ENCODE measurements around the gene PRSS57.
"Not testable (repeated sequence)": the region's sequence is repeated elsewhere in the genome, so short reads cannot be mapped to it uniquely, and the experiment has no call there.

PRSS57 gene

DNA sequence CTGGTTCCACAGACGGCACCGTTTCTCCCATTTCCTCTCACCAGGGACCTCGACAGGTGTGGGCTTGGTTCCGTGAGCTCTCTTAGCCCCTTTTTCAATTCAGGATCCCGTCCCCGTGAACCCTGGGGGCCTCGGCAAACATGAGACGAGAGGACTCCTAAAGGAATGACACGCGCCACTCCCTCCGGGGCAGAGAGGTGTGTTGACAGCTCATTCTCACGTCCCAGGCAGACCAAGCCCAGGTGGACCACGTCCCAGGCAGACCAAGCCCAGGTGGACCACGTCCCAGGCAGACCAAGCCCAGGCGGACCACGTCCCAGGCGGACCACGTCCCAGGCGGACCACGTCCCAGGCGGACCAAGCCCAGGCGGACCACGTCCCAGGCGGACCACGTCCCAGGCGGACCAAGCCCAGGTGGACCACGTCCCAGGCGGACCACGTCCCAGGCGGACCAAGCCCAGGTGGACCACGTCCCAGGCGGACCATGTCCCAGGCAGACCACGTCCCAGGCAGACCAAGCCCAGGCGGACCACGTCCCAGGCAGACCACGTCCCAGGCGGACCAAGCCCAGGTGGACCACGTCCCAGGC is 28.2 kb downstream of the PRSS57 start:
- DNase-seq: not testable (repeated sequence)

DNA sequence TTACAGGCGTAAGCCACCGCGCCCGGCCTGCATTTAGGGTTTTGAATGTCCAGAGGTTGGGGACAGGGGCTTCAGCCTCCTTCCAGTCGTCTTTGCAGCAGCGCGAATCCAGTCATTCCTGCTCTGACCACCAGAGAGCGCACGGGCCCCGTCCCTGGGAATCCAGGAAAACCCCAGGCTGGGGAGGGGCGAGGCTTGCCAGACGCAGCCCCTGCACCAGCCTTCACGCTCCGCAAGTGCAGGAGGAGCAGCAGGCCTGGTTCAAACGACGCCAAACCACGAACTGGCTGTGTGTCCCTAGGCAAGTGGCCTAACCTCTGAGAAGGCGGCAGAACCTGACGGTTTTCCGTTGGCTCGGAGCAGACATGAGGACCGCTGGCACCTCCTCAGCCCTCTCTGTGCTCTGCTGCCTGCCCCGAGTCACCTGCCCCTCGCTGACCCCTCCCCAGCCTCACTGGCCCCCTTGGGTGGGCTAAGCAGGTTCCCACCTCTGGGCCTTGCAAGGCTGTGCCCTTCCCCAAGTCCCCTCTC is 30.3 kb downstream of the PRSS57 start:
- peak; percentile 48 for DNase-seq

DNA sequence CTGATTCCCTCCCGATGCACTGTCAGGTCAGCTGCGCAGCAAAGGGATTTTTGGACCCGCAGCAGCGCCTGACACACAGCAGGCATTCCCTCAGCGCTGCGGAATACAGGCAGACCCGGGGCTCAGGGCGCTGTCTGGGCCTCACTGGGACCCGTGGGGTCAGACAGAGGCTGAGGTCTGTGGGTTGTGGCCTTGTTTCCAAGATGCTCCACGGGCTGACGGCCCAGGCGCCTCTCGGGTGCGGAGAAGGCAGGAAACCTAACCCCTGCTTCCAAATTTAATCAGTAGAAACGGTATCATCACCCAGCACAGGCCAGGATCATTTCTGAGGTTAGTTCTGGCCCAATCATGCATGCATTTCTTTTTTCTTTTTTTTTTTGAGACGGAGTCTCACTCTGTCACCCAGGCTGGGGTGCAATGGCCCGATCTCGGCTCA is 31.6 kb downstream of the PRSS57 start:
- DNase-seq: no peak

DNA sequence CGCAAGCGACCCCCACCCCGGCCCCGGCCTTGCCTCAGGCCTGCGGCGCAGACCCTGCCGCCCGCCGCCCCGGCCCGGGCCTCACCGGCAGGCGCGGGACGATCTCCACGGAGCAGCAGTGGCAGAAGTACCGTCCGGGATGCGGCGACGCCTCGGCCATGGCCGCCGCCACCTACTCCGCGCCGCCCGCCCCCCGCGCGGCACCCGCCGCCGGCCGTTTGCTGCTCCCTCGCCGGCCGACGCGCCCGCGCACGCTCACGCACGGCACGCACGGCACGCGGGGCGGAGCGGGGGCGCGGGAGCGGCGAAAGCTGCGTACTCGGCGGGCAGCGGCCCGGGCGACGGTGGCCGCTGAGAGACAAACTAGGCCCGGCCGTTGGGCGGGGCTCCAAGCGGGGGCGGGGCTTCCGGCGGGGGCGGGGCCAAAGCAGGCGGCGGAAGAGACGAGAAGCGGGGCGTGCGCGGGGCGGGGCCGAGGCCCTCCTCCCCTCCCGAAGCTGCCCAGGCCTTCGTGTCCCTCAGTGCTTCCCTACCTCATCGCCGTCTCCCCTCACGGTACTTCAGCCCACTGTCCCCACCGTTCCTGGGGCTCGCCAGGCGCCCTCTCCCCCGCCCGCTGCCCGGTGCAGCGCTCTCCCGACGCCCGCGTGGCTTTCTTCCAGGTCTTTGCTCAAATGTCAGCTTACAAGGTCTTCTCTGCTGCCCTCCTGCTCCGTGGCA is 32.1 kb downstream of the PRSS57 start, which contains the start of gene RNF126:
RNF126 (minus strand) TSS at position 253 of the 720 bp plus-strand sequence; CDS start at position 160, 93 bp downstream.
- peak; percentile 89 for DNase-seq

DNA sequence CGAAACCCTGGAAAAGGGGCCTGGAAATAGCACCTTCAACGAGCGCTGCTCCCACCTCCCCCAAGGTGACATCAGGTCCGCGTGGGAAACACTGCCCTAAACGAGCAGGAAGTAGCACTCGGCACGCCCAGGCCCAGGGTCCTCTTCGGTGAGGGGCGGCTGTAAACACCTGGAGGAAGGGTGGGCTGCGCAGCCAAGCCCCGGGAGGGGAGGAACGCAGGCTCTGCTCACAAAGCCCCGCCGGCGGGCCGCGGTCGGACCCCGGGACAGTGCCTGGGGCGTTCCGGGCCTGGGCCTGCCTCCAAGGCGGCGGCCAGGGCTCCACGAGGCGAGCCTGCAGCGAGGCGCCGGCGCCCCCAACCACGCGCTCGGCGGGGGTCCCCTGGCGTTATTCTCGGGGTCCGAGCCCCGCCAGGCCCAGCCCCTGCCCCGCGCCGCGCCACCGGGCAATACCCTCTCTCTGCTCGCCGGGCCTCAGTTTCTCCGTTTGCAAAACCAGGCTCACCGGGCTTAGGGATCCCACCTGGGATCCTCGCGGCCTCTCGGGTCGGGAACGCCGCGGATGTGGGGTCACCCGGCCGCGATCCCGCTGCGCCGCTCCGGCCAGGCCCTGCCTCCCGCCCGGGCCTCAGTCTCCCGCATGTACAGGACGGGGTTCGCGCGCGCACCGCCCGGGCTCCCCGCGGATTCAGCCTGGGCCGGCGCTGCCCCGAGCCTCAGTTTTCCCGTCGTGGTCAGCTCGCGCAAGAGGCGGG is 32.9 kb downstream of the PRSS57 start:
- DNase-seq: peak; percentile 38

DNA sequence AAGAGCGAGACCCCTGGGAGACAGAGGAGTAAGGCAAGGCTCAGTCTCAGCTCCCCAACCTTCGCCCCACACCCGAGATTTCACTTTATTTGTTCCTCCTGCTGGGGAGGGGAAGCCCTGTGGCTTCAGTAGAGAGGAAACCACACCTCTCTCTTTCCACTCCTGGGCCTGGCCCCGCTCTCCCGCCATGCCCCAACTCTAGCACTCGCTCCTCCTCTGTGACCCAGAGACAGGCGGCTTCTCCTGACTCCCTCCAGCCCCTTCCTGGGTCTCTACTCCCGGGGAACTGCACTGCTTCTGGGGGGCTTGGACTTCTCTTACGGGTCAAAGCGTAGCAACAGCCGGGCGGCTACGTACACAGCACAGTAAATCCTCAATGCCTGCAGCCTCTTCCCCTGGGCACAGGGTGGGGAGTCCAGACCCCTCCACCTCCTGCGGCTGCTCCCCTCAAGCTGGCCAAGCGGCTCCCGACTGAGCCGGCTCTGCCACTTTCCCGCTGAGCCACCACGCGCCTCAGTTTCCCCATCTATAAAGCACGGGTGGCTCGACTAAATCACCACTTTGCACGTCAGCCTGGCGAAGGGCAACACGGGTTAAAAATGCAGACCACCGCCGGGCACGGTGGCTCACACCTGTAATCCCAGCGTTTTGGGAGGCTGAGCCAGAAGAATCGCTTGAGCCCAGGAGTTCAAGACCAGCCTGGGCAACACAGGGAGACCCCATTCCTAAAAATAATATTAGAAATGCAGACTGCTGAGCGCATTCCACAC is 33.6 kb downstream of the PRSS57 start:
- no peak for DNase-seq

DNA sequence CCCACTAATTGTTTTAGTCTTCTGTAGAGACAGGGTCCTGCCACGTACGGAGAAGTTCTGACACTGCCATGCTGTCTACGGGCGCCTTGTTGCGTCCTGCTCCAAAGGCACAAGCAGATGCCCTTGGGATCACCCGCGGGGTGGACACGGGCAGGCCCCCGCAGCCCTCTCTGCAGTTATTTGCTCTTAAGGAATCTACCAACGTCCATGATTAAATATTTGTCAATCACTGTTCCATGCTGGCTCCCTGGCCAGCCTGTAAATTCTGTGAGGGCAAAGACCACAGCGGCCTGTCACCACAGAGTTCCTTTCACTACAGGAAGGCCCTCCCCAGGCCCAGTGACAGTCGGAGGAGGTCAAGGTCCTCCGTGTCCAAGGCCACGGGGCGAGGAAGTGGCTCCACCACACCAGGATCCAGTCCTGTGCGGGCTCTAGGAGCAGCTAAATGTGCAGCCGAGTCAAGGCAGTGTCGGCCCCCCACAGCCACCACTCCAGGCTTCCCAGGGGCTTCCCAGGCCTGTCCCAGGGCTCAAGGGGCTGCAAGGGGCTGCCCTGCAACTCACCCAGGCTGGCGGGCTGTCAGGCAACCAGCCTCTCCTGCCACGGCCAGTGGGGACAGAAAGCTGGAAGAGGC is 34.3 kb downstream of the PRSS57 start:
- DNase-seq: no peak

DNA sequence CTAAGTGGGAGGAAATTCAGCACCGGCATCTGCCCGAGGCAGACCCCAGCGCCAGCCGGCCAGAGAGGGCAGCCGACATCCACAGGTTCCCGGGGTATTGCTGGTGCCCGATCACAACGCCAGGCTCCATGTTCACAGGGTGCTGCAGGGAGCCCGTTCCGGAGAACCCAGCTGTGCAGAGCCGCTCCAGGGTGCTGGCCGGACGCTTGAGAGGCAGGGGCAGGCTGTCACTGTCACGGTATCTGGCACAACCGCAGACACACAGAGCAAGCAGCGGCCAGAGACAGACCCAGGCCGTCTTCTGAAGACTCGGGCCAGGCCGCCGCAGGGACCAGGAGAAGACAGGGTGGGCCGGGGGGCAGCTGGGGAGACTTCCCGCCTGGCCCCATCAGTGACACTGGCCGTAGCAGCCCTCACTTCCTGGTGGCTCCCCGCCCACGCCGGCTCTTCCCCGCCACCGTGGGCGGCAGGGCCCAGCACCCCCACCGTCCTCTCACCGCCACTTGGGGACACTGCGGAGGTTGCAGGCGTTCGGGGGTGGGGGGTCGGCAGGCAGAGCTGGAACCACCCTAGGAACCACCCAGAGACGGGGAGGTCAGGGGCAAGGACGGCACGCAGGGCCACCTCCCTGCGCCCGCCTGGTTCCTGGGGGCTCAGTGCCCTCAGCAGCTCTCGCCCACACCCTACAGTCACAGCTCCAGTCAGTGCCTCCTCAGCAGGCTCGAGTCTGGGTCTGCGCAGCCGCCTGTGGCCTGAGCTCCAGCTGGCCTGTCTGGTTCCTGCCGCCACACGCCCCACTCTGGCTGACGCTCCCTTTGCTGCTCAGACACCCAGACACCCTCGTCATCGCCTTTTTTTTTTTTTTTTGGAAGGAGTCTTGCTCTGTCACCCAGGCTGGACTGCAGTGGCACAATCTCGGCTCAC is 36.1 kb downstream of the PRSS57 start:
- DNase-seq: no peak

DNA sequence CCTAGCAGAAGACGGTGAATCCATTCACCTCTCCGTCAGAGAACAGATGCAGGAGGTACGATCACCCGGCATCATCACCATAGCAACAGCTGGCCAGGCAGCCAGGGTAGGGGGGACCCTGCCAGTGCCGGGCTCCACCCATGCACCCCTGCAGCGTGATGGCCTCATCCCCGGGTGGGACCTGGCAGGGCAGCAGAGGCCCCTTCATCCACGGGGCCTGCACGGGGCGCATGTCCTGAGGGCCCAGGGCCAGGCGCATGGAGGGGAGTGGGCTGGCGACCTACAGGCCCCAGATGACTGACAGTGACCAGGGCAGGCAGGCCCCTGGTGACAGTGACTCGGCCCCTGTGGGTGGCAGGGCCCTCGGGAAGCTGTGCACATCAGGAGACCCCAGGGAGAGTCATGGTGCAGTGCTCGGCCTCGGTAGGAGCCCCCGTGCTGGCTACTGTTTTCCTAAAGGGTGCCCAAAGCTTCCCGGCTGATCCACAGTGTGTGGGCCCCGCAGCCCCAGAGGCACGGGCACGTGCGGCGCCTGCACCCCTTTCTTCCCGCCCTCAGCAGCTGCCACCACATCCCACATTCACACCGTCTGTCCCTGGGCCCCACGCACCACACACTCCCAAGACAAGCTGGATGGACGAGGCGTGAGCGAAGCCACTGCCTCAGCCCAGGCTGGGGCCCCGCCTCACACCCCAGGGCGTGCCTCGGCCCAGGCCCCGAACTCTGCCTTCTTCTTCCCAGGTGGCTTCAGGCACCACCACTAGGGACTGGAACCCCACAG is 37.0 kb downstream of the PRSS57 start:
- DNase-seq: no peak

DNA sequence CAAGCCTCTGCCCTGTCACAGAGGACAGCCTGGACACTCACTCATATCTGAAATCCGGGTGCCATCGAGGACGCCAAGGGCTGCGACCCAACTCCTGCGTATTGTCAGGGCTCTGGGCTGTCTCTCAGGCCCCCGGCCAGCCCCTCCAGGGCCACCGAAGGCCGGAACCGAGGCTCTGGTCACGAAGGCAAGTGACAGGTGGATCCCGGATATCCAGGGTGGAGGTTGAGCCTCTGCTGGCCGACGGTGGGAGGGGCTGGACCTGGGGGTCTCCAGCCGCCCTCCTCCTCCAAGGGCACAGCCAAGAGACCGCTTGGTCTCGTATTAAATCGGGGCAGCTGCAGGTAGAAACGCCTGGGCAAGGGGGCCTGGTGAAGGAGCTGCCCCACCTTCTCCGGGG is 37.6 kb downstream of the PRSS57 start:
- DNase-seq: no peak

DNA sequence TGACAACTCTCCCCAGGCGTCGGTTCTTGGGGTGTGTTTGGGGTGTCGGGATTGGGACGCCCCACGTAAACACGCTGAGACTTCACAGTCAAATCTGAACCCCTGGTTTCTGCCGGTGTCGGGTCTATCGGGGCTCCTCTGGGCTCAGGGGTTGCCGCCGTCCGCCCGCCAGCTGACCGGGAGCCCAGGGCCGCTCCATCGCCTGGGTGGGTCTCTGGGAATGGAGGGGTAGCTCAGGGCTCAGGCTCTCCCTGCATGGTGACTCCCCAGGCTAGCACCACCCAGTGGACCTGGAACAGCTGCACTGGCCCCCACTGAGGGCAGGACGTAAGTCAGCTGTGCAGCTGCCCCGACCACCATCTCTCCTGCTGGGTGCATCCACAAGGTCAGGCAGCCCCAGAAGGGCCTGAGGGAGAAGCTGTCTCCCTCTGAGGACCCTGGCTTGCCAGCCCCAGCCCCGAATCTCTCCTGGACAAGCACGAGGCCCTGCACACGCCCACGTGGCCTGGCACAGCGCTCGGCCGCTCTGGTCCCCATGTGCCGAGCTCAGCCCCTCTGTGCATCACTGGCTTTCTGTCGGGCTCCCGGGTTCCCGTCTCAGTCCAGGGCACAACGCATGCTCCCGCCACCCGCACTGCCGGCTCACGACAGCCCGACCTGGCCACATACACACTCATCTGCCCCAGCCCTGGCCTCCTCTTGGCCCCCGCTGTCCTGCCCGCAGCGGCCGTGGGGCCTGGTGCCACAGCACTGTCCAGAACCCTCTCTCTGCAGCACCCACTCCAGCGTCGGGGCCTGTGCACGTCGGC is 38.3 kb downstream of the PRSS57 start:
- no peak for DNase-seq

DNA sequence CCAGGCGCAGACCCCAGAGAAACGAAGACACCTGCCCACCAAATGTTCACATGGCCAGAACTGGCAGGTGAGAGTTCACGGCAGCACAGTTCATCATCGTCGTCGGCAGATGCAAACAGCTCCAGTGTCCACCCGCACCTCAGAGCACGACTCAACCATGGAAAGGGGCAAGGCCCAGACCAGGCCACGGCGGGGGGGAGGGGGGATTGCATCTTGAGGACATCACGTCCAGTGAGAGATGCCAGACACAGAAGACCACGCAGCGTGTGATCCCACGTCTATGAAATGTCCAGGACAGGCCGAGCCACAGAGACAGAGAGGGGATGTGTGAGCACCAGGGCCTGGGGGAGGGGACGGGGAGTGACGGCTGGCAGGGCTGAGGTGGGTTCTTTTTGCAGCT is 39.6 kb downstream of the PRSS57 start:
- DNase-seq: no peak

DNA sequence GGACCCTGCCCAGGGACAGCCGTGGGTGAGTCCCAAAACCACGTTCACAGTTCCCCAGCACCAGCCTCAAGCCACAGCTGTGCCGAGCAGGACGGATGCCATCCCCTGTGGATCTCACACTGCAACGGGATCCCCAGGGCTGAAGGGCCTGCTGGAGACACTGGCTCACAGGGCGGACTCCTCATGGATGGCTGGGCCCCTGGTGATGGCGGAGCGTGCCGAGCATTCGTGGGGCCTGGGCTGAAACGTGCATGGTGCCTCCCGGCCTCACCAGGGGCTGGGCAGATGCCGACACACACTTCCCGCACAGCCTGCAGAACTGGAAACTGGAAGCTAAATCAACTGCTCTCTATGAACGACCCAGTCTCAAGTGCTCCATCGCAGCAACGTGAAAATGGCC is 41.8 kb downstream of the PRSS57 start:
- DNase-seq: no peak

DNA sequence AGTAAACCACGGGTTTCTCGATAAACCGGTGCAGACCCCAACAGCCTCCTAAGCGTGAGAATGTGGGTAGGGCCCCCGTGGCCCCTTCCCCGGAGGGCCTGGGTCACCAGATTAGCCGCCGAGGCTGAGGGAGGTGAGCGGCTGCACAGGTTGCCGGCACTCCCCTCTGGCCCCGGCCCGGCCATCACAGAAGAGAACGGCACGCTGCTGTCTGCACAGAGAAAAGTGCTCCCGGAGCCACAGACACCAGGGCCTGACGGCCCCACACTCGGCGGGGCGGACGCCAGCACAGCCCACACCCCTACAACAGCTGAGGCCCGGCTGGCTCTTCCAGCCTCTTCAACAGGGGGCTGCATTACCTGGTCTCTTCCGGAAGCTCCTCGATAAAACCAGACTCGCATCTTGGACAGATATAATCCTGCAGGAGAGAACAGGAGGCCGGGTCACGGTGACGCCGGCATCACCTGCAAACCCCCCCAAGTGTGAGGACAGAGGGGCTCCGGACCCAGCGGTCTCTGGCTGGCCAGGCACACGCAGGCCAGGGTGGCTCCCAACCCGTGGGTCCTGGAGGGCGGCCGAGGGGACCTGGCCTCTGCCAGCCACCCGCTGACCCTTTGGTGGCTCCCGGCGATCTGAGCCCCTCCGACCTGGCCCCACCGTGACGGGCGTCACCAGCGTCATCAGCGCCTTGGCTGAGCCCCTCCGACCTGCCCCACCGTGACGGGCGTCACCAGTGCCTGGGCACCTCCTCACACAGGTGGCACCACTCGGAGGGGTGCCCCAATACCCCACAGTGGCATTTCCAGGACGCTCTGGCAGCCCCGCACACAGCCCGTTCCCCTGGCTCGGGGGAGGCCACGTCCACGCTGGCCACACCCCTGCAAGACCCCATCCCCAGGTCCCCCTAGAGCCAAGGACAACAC is 42.5 kb downstream of the PRSS57 start:
- DNase-seq: no peak

DNA sequence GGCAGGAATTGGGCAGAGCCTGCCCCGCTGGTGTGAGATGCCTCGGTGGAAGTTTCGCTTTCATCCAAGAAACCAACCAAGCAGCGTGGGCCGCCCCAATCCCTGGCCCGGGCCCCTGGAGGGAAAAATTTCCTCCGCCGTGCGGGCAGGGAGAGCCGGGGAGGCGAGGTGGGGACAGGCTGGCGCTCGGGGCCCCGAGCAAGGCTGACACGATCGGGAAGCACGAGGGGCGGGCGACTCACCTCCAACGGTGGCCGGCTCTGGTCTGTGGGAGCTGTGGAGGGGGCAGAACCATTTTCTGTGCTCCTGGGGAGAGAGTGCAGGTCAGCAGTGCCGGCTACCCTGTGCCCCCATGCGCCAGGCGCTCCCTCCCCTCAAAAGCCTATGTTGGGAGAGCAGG is 43.3 kb downstream of the PRSS57 start:
- DNase-seq: no peak

DNA sequence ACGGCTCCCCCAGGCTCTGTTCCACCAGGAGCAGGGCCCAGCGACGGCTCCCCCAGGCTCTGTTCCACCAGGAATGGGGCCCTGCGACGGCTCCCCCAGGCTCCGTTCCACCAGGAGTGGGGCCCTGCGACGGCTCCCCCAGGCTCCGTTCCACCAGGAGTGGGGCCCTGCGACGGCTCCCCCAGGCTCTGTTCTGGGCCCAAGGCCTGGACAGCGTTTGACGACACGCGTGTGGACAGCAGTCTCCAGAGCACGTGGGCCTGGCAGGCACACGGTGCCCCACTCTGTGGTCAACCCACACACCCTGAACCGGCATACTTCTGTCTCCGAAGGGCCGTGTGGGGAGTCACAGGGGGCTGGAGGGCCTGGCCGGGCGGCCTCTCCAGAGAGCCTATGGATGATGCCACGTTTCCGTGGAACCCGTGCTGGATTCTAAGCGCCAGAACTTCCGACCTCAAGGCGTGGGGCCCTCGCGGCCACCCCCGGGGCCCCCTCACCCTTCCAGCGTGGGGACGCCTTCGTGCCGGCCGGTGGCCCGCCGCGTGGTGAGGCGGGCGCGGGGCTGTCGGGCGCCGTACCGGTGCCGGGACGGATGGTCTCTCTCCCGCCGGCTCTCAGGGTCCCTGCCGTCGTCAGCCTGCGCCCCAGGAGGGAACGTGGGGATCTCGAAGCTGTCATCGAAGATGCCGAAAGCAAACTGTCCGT is 44.0 kb downstream of the PRSS57 start:
- no peak for DNase-seq

DNA sequence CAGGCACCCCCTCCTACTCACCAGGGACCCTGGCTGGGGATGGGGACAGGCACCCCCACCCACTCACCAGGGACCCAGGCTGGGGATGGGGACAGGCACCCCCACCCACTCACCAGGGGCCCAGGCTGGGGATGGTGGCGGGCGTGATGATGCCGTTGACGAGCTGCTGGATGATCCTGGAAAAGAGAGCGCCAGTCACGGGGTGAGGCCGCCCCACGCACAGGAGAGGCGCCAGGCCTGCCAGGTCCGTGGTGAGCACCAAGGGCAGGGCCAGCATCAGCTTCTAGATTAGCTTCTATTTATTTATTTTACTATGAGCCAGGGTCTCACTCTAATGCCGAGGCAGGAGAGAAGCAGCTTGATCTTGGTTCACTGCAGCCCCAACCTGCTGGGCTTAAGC is 45.1 kb downstream of the PRSS57 start:
- DNase-seq: no peak

Data from NCI-H226 (cell line).